SK-N-SH treated with all-trans-retinoic acid at 6 μM for 48 hours (cell line): ENCODE data around the gene PDGFRB.

Experiments used
- ARNTL ChIP-seq: fragments of 450-650 bp; formaldehyde crosslinking; IDR thresholded peaks from 2 replicates; pipeline ENCODE4 v1.5.0; 2020; ENCODE audit warnings: low read depth, mild to moderate bottlenecking, moderate library complexity, borderline replicate concordance
- CSRNP3 ChIP-seq: fragments of 250-450 bp; sonication (Bioruptor Pico); IDR thresholded peaks from 2 replicates; pipeline ENCODE4 v1.5.1; 2021; ENCODE audit warnings: mild to moderate bottlenecking, moderate library complexity
- PATZ1 ChIP-seq: fragments of 250-450 bp; sonication (Bioruptor Pico); IDR thresholded peaks from 2 replicates; pipeline ENCODE4 v1.8.0; 2020; ENCODE audit warnings: mild to moderate bottlenecking, moderate library complexity, borderline replicate concordance
- RARB ChIP-seq: fragments of 250-450 bp; sonication (Bioruptor Pico); IDR thresholded peaks from 2 replicates; pipeline ENCODE4 v1.8.0; 2021; ENCODE audit warnings: mild to moderate bottlenecking, moderate library complexity
- ZC3H10 ChIP-seq: fragments of 250-450 bp; sonication (Bioruptor Pico); IDR thresholded peaks from 2 replicates; pipeline ENCODE4 v1.5.1; 2021; ENCODE audit warnings: mild to moderate bottlenecking, moderate library complexity
- ZNF565 ChIP-seq: fragments of 450-650 bp; formaldehyde crosslinking; conservative IDR thresholded peaks from 2 replicates; pipeline ENCODE4 v1.5.0; 2020; ENCODE audit warnings: low read depth, mild to moderate bottlenecking, moderate library complexity
- ZNF70 ChIP-seq: fragments of 450-650 bp; formaldehyde crosslinking; IDR thresholded peaks from 2 replicates; pipeline ENCODE4 v1.5.0; 2020; ENCODE audit warnings: mild to moderate bottlenecking, moderate library complexity

- TF ChIP-seq ZC3H10 = no peak
- no peak for TF ChIP-seq ZNF565 (CRISPR knock-in tag)
- no peak for TF ChIP-seq ARNTL
- TF ChIP-seq RARB (CRISPR knock-in tag) = no peak
- TF ChIP-seq ZNF70 (CRISPR knock-in tag) = no peak
- no peak for TF ChIP-seq CSRNP3 (CRISPR knock-in tag)
- no peak for TF ChIP-seq PATZ1
Observed at GRCh38 chr5:150066901-150067396, 88.7 kb downstream of the PDGFRB start.
